Measurements from ENCODE around the gene KRTAP2-4.

DNA sequence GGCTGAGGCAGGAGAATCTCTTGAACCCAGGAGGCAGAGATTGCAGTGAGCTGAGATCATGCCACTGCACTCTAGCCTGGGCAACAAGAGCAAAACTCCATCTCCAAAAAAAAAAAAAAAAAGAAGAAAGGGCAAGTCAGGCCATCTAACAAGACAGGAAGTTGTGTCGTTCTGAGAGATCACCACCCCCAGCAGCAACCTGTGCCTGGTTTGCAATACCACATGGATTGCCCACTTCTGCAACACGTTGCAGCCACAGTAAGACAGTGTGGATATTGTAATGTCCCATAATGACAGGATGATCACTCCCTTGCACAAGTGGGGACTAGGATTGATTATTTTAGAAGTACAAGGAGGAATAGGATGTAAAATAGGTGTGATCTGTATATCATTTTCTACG, 3.4 kb upstream of the KRTAP2-4 start:
- no peak for TF ChIP-seq EP300 (IDR thresholded peaks at IDR 0.05; ENCODE audit: borderline replicate concordance)
- no peak for TF ChIP-seq TAF1 (IDR thresholded peaks at IDR 0.05; ENCODE audit: low read depth)
- TF ChIP-seq USF1 (IDR thresholded peaks at IDR 0.05), result no peak
- TF ChIP-seq TCF12 (IDR thresholded peaks at IDR 0.05; ENCODE audit: low read depth), result no peak
- no peak for TF ChIP-seq TEAD4 (IDR thresholded peaks at IDR 0.05)

All from Ishikawa (cell line).